WI38 (cell line): ENCODE results near the gene SELENOV.

Source experiments
- H3K4me3 ChIP-seq: 2 replicates; pipeline ENCODE4 v1.5.1; 2011; ENCODE audit warnings: low read depth, mild to moderate bottlenecking, control low read depth, low read length
- CTCF ChIP-seq: IDR thresholded peaks from 2 replicates; pipeline ENCODE4 v1.5.1; 2012; ENCODE audit warnings: low read depth, mild to moderate bottlenecking, control low read depth, low read length

Gene SELENOV

GRCh38 chr19:39512988-39513387, 2.0 kb upstream of the SELENOV start:
- H3K4me3 ChIP-seq: no peak overlapping the region
- TF ChIP-seq CTCF: no peak

- TF ChIP-seq CTCF: no peak
- H3K4me3 ChIP-seq: no peak overlapping the region
Measured at GRCh38 chr19:39515551-39516191, 732 bp downstream of the SELENOV start.

GRCh38 chr19:39516270-39516669, 1.3 kb downstream of the SELENOV start:
- TF ChIP-seq CTCF: no peak
- H3K4me3 ChIP-seq: no peak overlapping the region

GRCh38 chr19:39517432-39517831, 2.5 kb downstream of the SELENOV start:
- no peak for TF ChIP-seq CTCF
- H3K4me3 ChIP-seq: no peak overlapping the region

- TF ChIP-seq CTCF: no peak
- H3K4me3 ChIP-seq: no peak overlapping the region
Measured at GRCh38 chr19:39518458-39518857, 3.5 kb downstream of the SELENOV start.

- TF ChIP-seq CTCF: no peak
- H3K4me3 ChIP-seq: no peak overlapping the region
Measured at GRCh38 chr19:39518975-39519374, 4.0 kb downstream of the SELENOV start.

GRCh38 chr19:39520541-39521484, 5.9 kb downstream of the SELENOV start:
- H3K4me3 ChIP-seq: no peak overlapping the region
- TF ChIP-seq CTCF: no peak
